ENCODE data around the gene PTGES2. TPM values are rescaled to one million over a fixed set of nuclear protein-coding genes. Genes with fewer than 3 reads are reported as not detected.
A peak's percentile ranks its signal among the peaks of the same experiment; 100 is the strongest.
"Not testable (repeated sequence)": the region's sequence is repeated elsewhere in the genome, so short reads cannot be mapped to it uniquely, and the experiment has no call there.

The PTGES2 gene
- total RNA-seq, 2 donors from 2014 or later, result 23.5 to 27.5 TPM

DNA sequence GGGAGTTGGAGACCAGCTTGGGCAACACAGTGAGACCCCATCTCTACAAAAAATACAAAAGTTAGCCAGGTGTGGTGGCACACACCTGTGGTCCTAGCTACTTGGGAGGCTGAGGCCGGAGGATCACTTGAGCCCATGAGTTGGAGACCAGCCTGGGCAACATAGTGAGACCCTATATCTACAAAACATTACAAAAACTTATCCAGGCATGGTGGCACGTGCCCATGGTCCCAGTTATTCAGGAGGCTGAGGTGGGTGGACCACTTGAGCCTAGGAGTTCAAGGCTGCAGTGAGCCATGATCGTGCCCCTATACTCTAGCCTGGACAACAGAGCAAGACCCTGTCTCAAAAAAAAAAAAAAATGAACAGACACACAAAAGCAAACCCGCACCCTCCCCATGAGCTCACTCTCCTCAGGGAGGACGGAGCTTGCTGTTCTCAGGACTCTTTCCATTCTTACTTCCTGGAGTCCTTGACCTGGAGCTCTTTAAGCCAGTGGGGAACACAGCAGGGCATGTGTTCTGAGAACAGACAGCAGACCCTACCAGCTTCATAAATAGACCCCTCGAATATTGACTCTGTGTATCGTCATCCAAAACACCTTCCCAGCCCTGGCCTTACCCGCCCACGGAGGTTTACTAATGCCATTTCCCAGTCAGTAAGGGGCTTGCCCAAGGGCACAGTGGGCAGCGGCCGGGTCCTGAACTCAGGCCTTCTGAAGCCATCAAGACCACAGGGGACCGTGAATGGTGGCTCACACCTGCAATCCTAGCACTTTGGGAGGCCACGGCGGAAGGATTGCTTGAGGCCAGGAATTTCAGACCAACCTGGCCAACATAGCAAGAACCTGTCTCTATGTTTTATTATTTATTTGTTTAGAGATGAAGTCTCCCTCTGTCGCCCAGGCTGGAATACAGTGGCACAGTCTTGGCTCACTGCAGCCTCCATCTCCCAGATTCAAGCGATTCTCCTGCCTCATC is 11.1 kb downstream of the PTGES2 start:
- no peaks in the 10 kb centered on the region for H3K9me3 Mint-ChIP-seq
- H3K27me3 Mint-ChIP-seq (ENCODE audit: low read depth), result no peaks in the 10 kb centered on the region
- no peak overlapping the region for H3K27ac Mint-ChIP-seq
- DNase-seq (no peak), ATAC-seq (replicated peaks in 1 of 2) (no peak)
- no peak overlapping the region for H3K4me3 Mint-ChIP-seq
- peaks cover 5% of the 10 kb centered on the region for H3K4me1 Mint-ChIP-seq (ENCODE audit: low read depth)
- peaks cover 0 to 3% of the 10 kb centered on the region in 2 donors for H3K36me3 Mint-ChIP-seq (ENCODE audit: insufficient read depth in 2 of 2)

DNA sequence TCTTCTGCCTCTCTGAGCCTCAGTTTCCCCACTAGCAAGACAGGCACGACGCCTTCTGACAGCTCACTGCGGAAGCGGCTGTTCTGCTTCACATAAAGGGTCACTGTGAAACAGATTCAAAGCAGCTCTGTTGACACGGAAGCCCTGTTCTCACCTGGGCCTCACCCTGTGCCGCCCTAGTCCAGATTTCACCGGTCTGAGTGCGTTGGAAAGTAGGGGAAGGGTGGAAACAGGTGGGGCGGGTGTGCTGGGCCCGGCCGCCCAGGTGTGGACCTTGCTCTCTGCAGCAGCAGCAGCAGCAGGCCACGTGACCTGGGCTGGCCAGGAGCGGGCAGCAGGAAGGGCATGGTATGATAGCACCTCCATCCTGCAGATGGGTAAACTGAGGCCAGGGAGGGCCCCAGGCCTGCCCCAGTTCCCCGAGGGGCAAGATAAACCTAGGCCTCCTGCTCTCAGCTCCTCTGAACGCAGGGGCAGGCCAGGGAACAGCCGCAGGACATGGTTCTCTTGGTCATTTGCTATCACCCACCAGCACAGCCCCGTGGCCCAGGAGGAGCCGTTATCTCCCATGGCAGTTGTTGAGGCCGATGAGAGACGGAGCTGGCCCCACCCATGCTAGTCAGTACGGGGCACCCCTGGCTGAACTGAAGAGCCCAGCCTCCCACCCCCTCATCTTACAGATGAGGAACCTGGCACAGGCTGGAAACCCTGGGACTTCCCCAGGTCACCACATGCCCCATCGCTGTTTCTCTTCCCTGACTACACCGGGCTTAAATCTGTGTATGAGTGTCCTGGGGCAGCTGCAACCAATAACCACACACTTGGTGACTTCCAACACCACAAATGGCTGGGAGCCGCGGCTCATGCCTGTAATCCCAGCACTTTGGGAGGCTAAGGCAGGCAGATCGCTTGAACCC is 12.1 kb downstream of the PTGES2 start:
- DNase-seq, result no peak
- Mint-ChIP-seq H3K9me3 (no peaks in the 10 kb centered on the region), H3K27me3 (ENCODE audit: low read depth) (no peaks in the 10 kb centered on the region), H3K36me3 (ENCODE audit: insufficient read depth in 2 of 2) (peaks cover 0 to 3% of the 10 kb centered on the region in 2 donors), H3K4me1 (ENCODE audit: low read depth) (peaks cover 5% of the 10 kb centered on the region), H3K27ac (no peak overlapping the region), H3K4me3 (no peak overlapping the region)
- peak; percentile 21 to 25 for ATAC-seq (replicated peaks in 1 of 2)

GRCh38 chr9:128114326-128115186 is 13.0 kb downstream of the PTGES2 start:
- no peaks in the 10 kb centered on the region for H3K27me3 Mint-ChIP-seq (ENCODE audit: low read depth)
- no peak for DNase-seq
- H3K4me1 Mint-ChIP-seq (ENCODE audit: low read depth), result peaks cover 5% of the 10 kb centered on the region
- ATAC-seq (replicated peaks in 1 of 2), result no peak
- no peak overlapping the region for H3K27ac Mint-ChIP-seq
- H3K36me3 Mint-ChIP-seq (ENCODE audit: insufficient read depth in 2 of 2), result peaks cover 0 to 3% of the 10 kb centered on the region in 2 donors
- no peak overlapping the region for H3K4me3 Mint-ChIP-seq
- no peaks in the 10 kb centered on the region for H3K9me3 Mint-ChIP-seq

GRCh38 chr9:128113526-128114325 is 13.8 kb downstream of the PTGES2 start:
- Mint-ChIP-seq H3K27me3 (ENCODE audit: low read depth) (no peaks in the 10 kb centered on the region), H3K36me3 (ENCODE audit: insufficient read depth in 2 of 2) (peaks cover 0 to 3% of the 10 kb centered on the region in 2 donors), H3K27ac (no peak overlapping the region), H3K4me3 (no peak overlapping the region), H3K9me3 (no peaks in the 10 kb centered on the region), H3K4me1 (ENCODE audit: low read depth) (peaks cover 5% of the 10 kb centered on the region)
- ATAC-seq (replicated peaks in 1 of 2) (no peak), DNase-seq (no peak)

GRCh38 chr9:128111726-128112125 is 15.8 kb downstream of the PTGES2 start:
- not testable (repeated sequence) for H3K4me1 Mint-ChIP-seq (ENCODE audit: low read depth); H3K4me3 Mint-ChIP-seq; DNase-seq; H3K27ac Mint-ChIP-seq; H3K36me3 Mint-ChIP-seq (ENCODE audit: insufficient read depth in 2 of 2); H3K9me3 Mint-ChIP-seq; H3K27me3 Mint-ChIP-seq (ENCODE audit: low read depth); ATAC-seq (replicated peaks in 1 of 2)

- H3K36me3 Mint-ChIP-seq (ENCODE audit: insufficient read depth in 2 of 2), result peaks cover 2 to 4% of the 10 kb centered on the region in 2 donors
- ATAC-seq (replicated peaks in 1 of 2) (no peak), DNase-seq (no peak)
- no peak overlapping the region for H3K27ac Mint-ChIP-seq
- peaks cover 3% of the 10 kb centered on the region for H3K4me1 Mint-ChIP-seq (ENCODE audit: low read depth)
- H3K9me3 Mint-ChIP-seq, result no peaks in the 10 kb centered on the region
- H3K27me3 Mint-ChIP-seq (ENCODE audit: low read depth), result no peaks in the 10 kb centered on the region
- no peak overlapping the region for H3K4me3 Mint-ChIP-seq
Measured at GRCh38 chr9:128109050-128109709, 18.3 kb downstream of the PTGES2 start.

DNA sequence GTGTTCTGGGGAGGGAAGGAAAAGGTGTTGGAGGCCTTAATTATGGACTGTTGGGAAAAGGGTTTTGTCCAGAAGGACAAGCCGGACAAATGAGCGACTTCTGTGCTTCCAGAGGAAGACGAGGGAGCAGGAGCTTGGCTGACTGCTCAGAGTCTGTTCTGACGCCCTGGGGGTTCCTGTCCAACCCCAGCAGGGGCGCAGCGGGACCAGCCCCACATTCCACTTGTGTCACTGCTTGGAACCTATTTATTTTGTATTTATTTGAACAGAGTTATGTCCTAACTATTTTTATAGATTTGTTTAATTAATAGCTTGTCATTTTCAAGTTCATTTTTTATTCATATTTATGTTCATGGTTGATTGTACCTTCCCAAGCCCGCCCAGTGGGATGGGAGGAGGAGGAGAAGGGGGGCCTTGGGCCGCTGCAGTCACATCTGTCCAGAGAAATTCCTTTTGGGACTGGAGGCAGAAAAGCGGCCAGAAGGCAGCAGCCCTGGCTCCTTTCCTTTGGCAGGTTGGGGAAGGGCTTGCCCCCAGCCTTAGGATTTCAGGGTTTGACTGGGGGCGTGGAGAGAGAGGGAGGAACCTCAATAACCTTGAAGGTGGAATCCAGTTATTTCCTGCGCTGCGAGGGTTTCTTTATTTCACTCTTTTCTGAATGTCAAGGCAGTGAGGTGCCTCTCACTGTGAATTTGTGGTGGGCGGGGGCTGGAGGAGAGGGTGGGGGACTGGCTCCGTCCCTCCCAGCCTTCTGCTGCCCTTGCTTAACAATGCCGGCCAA is 19.1 kb downstream of the PTGES2 start:
- no peak overlapping the region for H3K4me3 Mint-ChIP-seq
- no peaks in the 10 kb centered on the region for H3K9me3 Mint-ChIP-seq
- DNase-seq (no peak), ATAC-seq (replicated peaks in 1 of 2) (no peak)
- peaks cover 2 to 6% of the 10 kb centered on the region in 2 donors for H3K36me3 Mint-ChIP-seq (ENCODE audit: insufficient read depth in 2 of 2)
- peaks cover 10% of the 10 kb centered on the region for H3K4me1 Mint-ChIP-seq (ENCODE audit: low read depth)
- no peaks in the 10 kb centered on the region for H3K27me3 Mint-ChIP-seq (ENCODE audit: low read depth)
- no peak overlapping the region for H3K27ac Mint-ChIP-seq

GRCh38 chr9:128107468-128108268 is 19.9 kb downstream of the PTGES2 start:
- Mint-ChIP-seq H3K4me1 (ENCODE audit: low read depth) (peaks cover 18% of the 10 kb centered on the region), H3K9me3 (no peaks in the 10 kb centered on the region), H3K4me3 (no peak overlapping the region), H3K27me3 (ENCODE audit: low read depth) (no peaks in the 10 kb centered on the region), H3K36me3 (ENCODE audit: insufficient read depth in 2 of 2) (peaks cover 2 to 7% of the 10 kb centered on the region in 2 donors), H3K27ac (peak overlapping the region; percentile 33)
- ATAC-seq (replicated peaks in 1 of 2) (no peak), DNase-seq (no peak)

GRCh38 chr9:128106940-128107467 is 20.5 kb downstream of the PTGES2 start:
- DNase-seq, result no peak
- H3K27ac Mint-ChIP-seq, result no peak overlapping the region
- H3K4me3 Mint-ChIP-seq, result no peak overlapping the region
- ATAC-seq (replicated peaks in 1 of 2), result no peak
- peaks cover 21% of the 10 kb centered on the region for H3K4me1 Mint-ChIP-seq (ENCODE audit: low read depth)
- H3K36me3 Mint-ChIP-seq (ENCODE audit: insufficient read depth in 2 of 2), result peaks cover 4 to 9% of the 10 kb centered on the region in 2 donors
- H3K27me3 Mint-ChIP-seq (ENCODE audit: low read depth), result no peaks in the 10 kb centered on the region
- no peaks in the 10 kb centered on the region for H3K9me3 Mint-ChIP-seq

GRCh38 chr9:128106181-128106939 is 21.2 kb downstream of the PTGES2 start:
- H3K27me3 Mint-ChIP-seq (ENCODE audit: low read depth), result no peaks in the 10 kb centered on the region
- no peak overlapping the region for H3K27ac Mint-ChIP-seq
- DNase-seq, result no peak
- H3K36me3 Mint-ChIP-seq (ENCODE audit: insufficient read depth in 2 of 2), result peaks cover 4 to 9% of the 10 kb centered on the region in 2 donors
- H3K4me1 Mint-ChIP-seq (ENCODE audit: low read depth), result peaks cover 21% of the 10 kb centered on the region
- no peaks in the 10 kb centered on the region for H3K9me3 Mint-ChIP-seq
- H3K4me3 Mint-ChIP-seq, result no peak overlapping the region
- ATAC-seq (replicated peaks in 1 of 2), result no peak
